ENCODE data around the gene CDKAL1. TPM values are rescaled to one million over a fixed set of nuclear protein-coding genes. Genes with fewer than 3 reads are reported as not detected.

CDKAL1 gene
- total RNA-seq, 4 donors from 2014 or later = 15.2 to 17.9 (median 17.1) TPM

DNA sequence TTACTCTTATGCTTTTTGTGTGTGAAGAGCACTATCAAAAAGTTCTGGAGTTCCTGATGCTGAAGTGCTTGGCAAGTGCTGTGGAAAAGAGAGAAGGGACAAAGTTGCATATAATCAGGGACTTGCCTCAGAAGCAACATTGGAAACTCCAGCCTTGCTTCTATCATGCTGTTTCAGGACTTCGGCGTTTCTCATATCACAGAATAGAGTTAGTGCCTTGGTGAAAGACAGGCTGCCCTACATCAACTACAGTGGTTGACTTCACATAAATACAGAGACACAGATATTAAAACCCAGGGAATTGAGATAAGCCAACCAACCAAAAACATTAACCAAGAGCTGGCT, 36.2 kb upstream of the CDKAL1 start:
- TF ChIP-seq, protein P1, sequence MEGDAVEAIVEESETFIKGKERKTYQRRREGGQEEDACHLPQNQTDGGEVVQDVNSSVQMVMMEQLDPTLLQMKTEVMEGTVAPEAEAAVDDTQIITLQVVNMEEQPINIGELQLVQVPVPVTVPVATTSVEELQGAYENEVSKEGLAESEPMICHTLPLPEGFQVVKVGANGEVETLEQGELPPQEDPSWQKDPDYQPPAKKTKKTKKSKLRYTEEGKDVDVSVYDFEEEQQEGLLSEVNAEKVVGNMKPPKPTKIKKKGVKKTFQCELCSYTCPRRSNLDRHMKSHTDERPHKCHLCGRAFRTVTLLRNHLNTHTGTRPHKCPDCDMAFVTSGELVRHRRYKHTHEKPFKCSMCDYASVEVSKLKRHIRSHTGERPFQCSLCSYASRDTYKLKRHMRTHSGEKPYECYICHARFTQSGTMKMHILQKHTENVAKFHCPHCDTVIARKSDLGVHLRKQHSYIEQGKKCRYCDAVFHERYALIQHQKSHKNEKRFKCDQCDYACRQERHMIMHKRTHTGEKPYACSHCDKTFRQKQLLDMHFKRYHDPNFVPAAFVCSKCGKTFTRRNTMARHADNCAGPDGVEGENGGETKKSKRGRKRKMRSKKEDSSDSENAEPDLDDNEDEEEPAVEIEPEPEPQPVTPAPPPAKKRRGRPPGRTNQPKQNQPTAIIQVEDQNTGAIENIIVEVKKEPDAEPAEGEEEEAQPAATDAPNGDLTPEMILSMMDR (IDR thresholded peaks at IDR 0.05; ENCODE audit: low read depth) = no peak

DNA sequence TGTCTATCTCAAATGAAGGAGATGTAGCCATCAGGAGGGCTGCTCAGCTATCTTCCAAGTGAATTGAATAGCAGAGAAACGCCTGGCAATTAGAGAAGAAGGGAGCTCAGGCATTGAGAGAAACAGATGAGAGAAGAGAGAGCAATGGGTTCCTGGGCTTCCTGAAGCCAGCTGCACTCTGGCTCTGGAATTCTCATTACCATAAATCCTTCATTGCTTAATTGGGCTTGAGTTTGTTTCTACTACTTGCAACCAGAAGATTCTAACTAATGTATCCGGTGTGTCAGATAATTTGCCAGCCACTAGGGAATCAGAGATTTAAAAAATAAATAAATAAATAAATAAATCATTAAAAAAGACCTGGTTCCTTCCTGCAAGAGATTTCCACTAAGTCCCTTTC, 25.0 kb upstream of the CDKAL1 start:
- TF ChIP-seq, protein P1 (IDR thresholded peaks at IDR 0.05; ENCODE audit: low read depth) = no peak

DNA sequence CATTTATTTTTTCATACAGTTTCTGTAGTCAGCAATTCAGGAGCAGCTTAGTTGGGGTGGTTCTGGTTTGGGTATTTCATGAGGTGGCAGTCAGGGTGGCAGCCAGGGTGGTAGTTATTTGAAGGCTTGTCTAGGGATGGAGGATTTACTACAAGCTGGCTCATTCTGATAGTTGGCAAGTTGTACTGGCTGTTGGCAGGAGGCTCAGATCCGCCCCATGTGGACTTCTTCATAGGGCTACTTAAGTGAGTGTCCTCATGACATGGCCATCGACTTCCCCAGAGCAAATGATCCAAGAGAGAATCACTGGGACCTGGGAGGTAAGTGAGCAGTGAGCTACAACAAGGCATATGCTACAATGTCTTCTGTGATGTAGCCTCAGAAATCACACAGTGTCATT, 22.4 kb upstream of the CDKAL1 start:
- TF ChIP-seq, protein P1 (IDR thresholded peaks at IDR 0.05; ENCODE audit: low read depth) = no peak

DNA sequence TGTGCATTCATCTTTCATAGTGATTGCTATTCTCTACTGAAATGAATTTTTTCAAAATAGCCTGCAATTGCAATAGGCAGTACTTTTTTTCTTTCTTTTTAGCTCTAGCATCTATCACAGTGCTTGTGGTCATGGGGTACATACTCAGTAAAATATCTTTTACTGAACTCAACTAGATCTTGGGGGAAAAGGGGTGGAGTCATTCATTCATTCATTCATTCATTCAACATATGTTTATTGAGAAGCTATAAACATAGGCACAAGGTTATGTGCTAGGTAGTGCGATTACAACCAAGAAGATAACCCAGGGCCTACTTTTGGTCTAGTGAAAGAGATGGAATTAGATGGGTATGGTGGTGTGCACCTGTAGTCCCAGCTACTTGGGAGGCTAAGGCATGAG, 1.4 kb upstream of the CDKAL1 start:
- TF ChIP-seq, protein P1 (IDR thresholded peaks at IDR 0.05; ENCODE audit: low read depth) = no peak

DNA sequence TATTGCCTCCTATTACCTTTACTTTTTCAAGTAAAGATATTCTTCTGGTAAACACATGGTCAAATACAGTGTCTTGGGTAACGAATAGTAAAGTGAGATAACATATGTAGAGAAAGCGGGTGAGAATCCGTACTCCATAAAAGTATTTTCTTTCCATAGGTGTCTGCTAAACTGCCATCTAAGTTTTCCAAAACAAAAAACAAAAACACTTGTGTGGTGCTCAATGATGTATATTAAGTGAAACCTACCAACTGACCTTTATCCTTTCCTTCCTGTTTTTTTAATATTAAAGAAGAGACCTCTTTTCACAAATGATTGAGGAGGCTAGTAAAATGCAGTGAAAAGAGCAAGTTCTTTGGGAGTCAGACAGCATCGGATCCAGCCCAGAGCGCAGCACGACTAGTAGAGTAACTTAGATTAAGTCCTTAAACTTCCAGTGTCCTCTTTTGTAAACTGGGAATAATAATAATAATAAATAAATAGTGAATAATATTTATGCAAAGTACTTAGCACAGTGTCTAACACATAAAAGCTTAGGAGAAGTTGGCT, 437 bp upstream of the CDKAL1 start:
- TF ChIP-seq, protein P1 (IDR thresholded peaks at IDR 0.05; ENCODE audit: low read depth) = no peak

DNA sequence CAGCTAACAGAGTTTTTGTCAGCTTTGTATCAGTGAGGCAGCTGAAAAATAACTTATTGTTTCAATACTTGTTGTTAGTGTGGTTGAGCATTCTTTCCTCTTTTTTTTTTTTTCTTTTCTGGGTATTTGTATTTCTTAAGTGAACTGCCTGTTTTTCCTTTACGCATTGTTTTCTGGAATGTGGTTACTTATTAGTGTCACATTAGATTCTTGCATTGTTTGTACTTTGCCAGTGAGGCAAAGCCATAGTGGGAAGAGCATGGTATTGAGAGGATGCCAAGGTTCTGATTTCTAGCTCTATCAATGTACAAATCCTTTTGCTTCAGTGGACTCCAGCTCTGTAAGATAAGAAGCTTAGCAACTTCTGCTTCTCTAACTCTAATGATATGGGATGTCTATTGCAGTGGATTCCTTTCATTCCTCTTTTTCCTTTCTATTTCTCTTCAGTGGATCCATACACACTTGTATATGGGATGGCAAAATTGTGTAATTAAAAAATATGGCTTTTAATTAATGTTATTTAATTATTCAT, 3.9 kb downstream of the CDKAL1 start:
- TF ChIP-seq, protein P1 (IDR thresholded peaks at IDR 0.05; ENCODE audit: low read depth) = no peak

DNA sequence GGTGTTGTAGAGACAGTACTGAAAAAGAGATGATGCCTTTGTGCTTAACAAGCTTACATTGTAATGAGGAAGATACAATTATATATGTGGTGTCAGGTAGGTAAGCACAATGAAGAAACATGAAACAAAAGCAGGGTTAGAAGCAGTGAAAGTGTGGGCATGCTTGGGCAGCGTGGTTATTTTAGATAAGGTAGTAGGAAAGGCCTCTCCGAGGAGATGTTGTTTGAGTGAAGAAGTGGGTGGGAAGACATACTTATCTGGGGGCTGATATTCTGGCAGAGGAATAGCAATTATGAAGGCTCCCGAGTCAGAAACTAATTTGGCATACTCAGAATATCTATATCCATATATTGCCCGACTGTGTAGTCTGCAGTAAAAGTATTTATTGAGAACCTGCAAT, 4.7 kb downstream of the CDKAL1 start:
- TF ChIP-seq, protein P1 (IDR thresholded peaks at IDR 0.05; ENCODE audit: low read depth) = no peak
